HepG2 (cell line): ENCODE data around the gene CHI3L1. TPM values are rescaled to one million over a fixed set of nuclear protein-coding genes. Genes with fewer than 3 reads are reported as not detected.

Experiments
- ATAC-seq: fragments of 200-7000 bp; cut with Tn5 transposase; 3 replicates; pipeline ENCODE4 v1.9.1; 2020; ENCODE audit warnings: mild to moderate bottlenecking, moderate library complexity
- BruUV-seq: library from RNA; stranded (reverse); fragments of 400-500 nt; replicated peaks from 2 replicates; lab custom pipeline; 2021; lab: Mats Ljungman, UMichigan
- CTCF ChIA-PET: fragments of 300-600 bp; formaldehyde crosslinking; extraction: SDS; loops from one replicate; lab custom pipeline; 2021; ENCODE audit warnings: low total read pairs, inconsistent platforms, low intra/inter-chr PET ratio; lab: Yijun Ruan, JAX
- POLR2A ChIA-PET: fragments of 350-600 bp; sonication (Branson Sonifier 250); formaldehyde crosslinking; loops from one replicate; lab custom pipeline; 2020; ENCODE audit warnings: antibody characterized with exemption, inconsistent platforms; lab: Yijun Ruan, JAX
- DNase-seq: peaks from one replicate; pipeline ENCODE4 v3.0.0-alpha.2; 2015; ENCODE audit warnings: low spot score
- FAIRE-seq: peaks from 3 replicates; lab custom pipeline; 2011; peaks lifted over from hg19 to GRCh38; lab: Jason Lieb, UNC
- H2AFZ ChIP-seq: one replicate; pipeline ENCODE4 v1.6.1; 2011; ENCODE audit warnings: low read length, inconsistent platforms
- H3K27ac ChIP-seq: fragments of 300-600 bp; 3 replicates; pipeline ENCODE4 v1.8.0; 2011; ENCODE audit warnings: mixed run types, mild to moderate bottlenecking, mixed read lengths, low read length, inconsistent platforms; ENCODE audit not compliant: insufficient read depth; ENCODE audit errors: extremely low read length
- H3K27me3 ChIP-seq, 2 experiments: fragments of 200-600 bp in 1 of 2; 2 replicates in 1 of 2; 3 replicates in 1 of 2; pipeline versions ENCODE4 v1.6.0 to v1.8.0; 2011; ENCODE audit warnings: low read length in 2 of 2, mild to moderate bottlenecking in 2 of 2, moderate library complexity in 2 of 2, inconsistent platforms in 1 of 2; ENCODE audit not compliant: insufficient read depth in 2 of 2, control insufficient read depth in 1 of 2
- H3K36me3 ChIP-seq, 2 experiments: fragments of 200-600 bp in 1 of 2; replicated peaks in 1 of 2; 2 replicates in 1 of 2; 3 replicates in 1 of 2; pipeline versions ENCODE4 v1.5.1 to v1.8.0; 2011; ENCODE audit warnings: low read length in 2 of 2, inconsistent platforms in 1 of 2; ENCODE audit not compliant: insufficient read depth in 2 of 2, control insufficient read depth in 1 of 2
- H3K4me1 ChIP-seq: 2 replicates; pipeline ENCODE4 v1.5.1; 2012; ENCODE audit warnings: low read length, inconsistent platforms; ENCODE audit not compliant: insufficient read depth
- H3K4me2 ChIP-seq: 2 replicates; pipeline ENCODE4 v1.6.0; 2011; ENCODE audit warnings: low read depth, low read length, inconsistent platforms
- H3K4me3 ChIP-seq, 3 experiments: fragments of 200-600 bp in 1 of 3; sonication (generic), shearing (Covaris generic) in 1 of 3; replicated peaks in 1 of 3; 2 replicates each; pipeline ENCODE4 v1.5.1; 2011 to 2016; ENCODE audit warnings: low read length in 3 of 3, inconsistent platforms in 2 of 3, low read depth in 2 of 3, mild to moderate bottlenecking in 2 of 3, control low read depth in 1 of 3, mixed read lengths in 1 of 3; ENCODE audit not compliant: insufficient read depth in 1 of 3
- H3K79me2 ChIP-seq: one replicate; pipeline ENCODE4 v1.6.1; 2011; ENCODE audit warnings: low read length, inconsistent platforms; ENCODE audit not compliant: insufficient read depth
- H3K9ac ChIP-seq: 2 replicates; pipeline ENCODE4 v1.6.0; 2011; ENCODE audit warnings: mild to moderate bottlenecking, low read depth, low read length, inconsistent platforms; ENCODE audit not compliant: insufficient read depth
- H3K9me3 ChIP-seq: 2 replicates; pipeline ENCODE4 v1.5.1; 2012; ENCODE audit warnings: mild to moderate bottlenecking, low read length
- H4K20me1 ChIP-seq: 2 replicates; pipeline ENCODE4 v1.6.0; 2011; ENCODE audit warnings: inconsistent platforms, mild to moderate bottlenecking, low read length, moderate library complexity; ENCODE audit not compliant: insufficient read depth
- CREM ChIP-seq, 2 experiments: sonication (generic) in 1 of 2; formaldehyde crosslinking in 1 of 2; IDR thresholded peaks; 2 replicates each; pipeline versions ENCODE4 v1.4.0 to v1.6.1; 2016 to 2020; ENCODE audit warnings: antibody characterized with exemption in 1 of 2, mild to moderate bottlenecking in 1 of 2, missing genetic modification reagents in 1 of 2
- HMGXB4 ChIP-seq, 2 experiments: sonication (generic) in 1 of 2; formaldehyde crosslinking in 1 of 2; IDR thresholded peaks; 2 replicates each; pipeline versions ENCODE4 v1.4.0 to v1.6.1; 2018 to 2020; ENCODE audit warnings: missing genetic modification reagents in 2 of 2, borderline replicate concordance in 1 of 2, low read depth in 1 of 2, mild to moderate bottlenecking in 1 of 2, missing biosample characterization in 1 of 2
- MATR3 ChIP-seq: sonication (generic); formaldehyde crosslinking; IDR thresholded peaks from 2 replicates; pipeline ENCODE4 v1.4.0; 2020; ENCODE audit warnings: missing genetic modification reagents
- RFXAP ChIP-seq: sonication (generic); formaldehyde crosslinking; IDR thresholded peaks from 2 replicates; pipeline ENCODE4 v1.4.0; 2020; ENCODE audit warnings: missing genetic modification reagents, borderline replicate concordance
- U2AF2 ChIP-seq: fragments of 200-400 bp; formaldehyde crosslinking; IDR thresholded peaks from 2 replicates; pipeline ENCODE4 v1.6.1; 2017; ENCODE audit warnings: low read depth, mild to moderate bottlenecking, low read length
- ZFYVE20 ChIP-seq: sonication (generic); formaldehyde crosslinking; IDR thresholded peaks from 2 replicates; pipeline ENCODE4 v1.8.0; 2023; ENCODE audit warnings: low read depth, mild to moderate bottlenecking, moderate library complexity, missing genetic modification reagents, borderline replicate concordance
- ZNF644 ChIP-seq: IDR thresholded peaks from 2 replicates; pipeline ENCODE4 v1.6.1; 2016; ENCODE audit warnings: low read depth
- ZNF816 ChIP-seq: sonication (generic); formaldehyde crosslinking; IDR thresholded peaks from 2 replicates; pipeline ENCODE4 v1.8.0; 2022; ENCODE audit warnings: missing genetic modification reagents, mild to moderate bottlenecking, borderline replicate concordance
- ZSCAN30 ChIP-seq: sonication (generic); formaldehyde crosslinking; IDR thresholded peaks from 2 replicates; pipeline ENCODE4 v1.5.0; 2020; ENCODE audit warnings: mild to moderate bottlenecking, missing genetic modification reagents
- WGBS: methylation state at CpG from one replicate; pipeline ENCODE4 v1.1.6; 2017; ENCODE audit warnings: low lambda C conversion rate; 5-methylcytosine and 5-hydroxymethylcytosine counted together
- in situ Hi-C: cut with HindIII; loops from 2 replicates; pipeline ENCODE4 v1.10.0; 2017; ENCODE audit warnings: low pct_unique_long_range_greater_than_20kb; ENCODE audit not compliant: extremely low pct_ligation_motif_present
- intact Hi-C: fragments of 100-400 bp; cut with micrococcal nuclease; formaldehyde crosslinking; loops from one replicate; pipeline ENCODE4 v1.10.0; 2022; ENCODE audit not compliant: unreplicated experiment
- polyA plus RNA-seq, 8 experiments: library from polyadenylated mRNA; depleted of rRNA in 3 of 8; stranded (reverse) in 7 of 8; unstranded in 1 of 8; fragments of >200 nt; fragmentation: Illumina TruSeq in 4 of 8; extraction: Trizol in 4 of 8; gene quantifications; 2 replicates each; pipeline versions ENCODE4 v1.2.1 to v1.2.3, GENCODE V29; 2011 to 2016; ENCODE audit warnings: low read depth in 4 of 8, missing spikeins in 1 of 8, mixed read lengths in 1 of 8; ENCODE audit not compliant: insufficient read depth in 1 of 8
- total RNA-seq, 5 experiments: library from RNA; depleted of rRNA; stranded (reverse); fragments of >200 nt; fragmentation: Illumina TruSeq; extraction: Trizol; gene quantifications; 2 replicates each; pipeline ENCODE4 v1.2.3, GENCODE V29; 2016; ENCODE audit warnings: low read depth in 1 of 5
- TF ChIP-seq, protein P1 (sequence below): sonication (generic); formaldehyde crosslinking; conservative IDR thresholded peaks from 2 replicates; pipeline ENCODE4 v1.4.0; 2020; ENCODE audit warnings: missing genetic modification reagents

The CHI3L1 gene
- total and polyA plus RNA-seq, 2 of the 13 experiments (the other 11 are each of a cell fraction or from before 2014, with no cell fraction given): 0.09 to 0.13 TPM

DNA sequence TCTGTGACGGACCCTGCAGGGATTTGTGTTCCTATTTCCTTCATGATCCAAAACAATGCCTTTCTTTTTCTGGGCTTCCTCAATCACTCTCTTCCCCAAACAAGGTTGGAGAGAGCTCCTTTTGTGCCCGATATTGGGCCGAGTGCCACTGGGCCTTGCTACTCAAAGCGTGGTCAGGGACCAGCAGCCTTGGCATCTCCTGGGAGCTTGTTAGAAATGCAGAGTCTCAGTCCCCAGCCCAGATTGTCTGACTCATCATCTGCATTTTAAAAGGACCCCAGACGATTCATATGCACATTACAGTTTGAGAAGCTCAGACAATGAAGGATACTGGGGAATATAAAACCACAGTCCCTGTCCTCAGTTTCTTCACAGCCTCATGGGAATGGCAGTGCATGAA is 39.1 kb downstream of the CHI3L1 start:
- ChIA-PET POLR2A (no interaction called here), CTCF (no interaction called here)
- no TSS peak for BruUV-seq
- DNase-seq (no peak), ATAC-seq (no peak), FAIRE-seq (no peak)
- Histone ChIP-seq H3K27me3 (peaks cover 2 to 13% of the 10 kb centered on the region in 2 experiments; a peak in 4 of 5 replicates), H3K79me2 (no peaks in the 10 kb centered on the region), H3K36me3 (no peaks in the 10 kb centered on the region), H4K20me1 (no peaks in the 10 kb centered on the region), H3K9ac (no peak overlapping the region), H3K4me2 (no peak overlapping the region), H3K4me3 (no peak overlapping the region), H3K27ac (no peak overlapping the region), H3K9me3 (no peaks in the 10 kb centered on the region), H3K4me1 (0 out of 2 replicates have a peak, but pooled peaks cover 6% of the 10 kb centered on the region), H2AFZ (no peak overlapping the region)
- no peak for TF ChIP-seq ZFYVE20
- no peak for TF ChIP-seq HMGXB4 (CRISPR knock-in tag; IDR thresholded peaks at IDR 0.05; ENCODE audit: borderline replicate concordance in 1 of 2, low read depth in 1 of 2)
- TF ChIP-seq ZNF644 (CRISPR knock-in tag): no peak
- TF ChIP-seq ZSCAN30 (CRISPR knock-in tag): no peak
- no peak for TF ChIP-seq U2AF2
- TF ChIP-seq ZNF816 (CRISPR knock-in tag): no peak
- no peak for TF ChIP-seq RFXAP (CRISPR knock-in tag)
- TF ChIP-seq, protein P1, sequence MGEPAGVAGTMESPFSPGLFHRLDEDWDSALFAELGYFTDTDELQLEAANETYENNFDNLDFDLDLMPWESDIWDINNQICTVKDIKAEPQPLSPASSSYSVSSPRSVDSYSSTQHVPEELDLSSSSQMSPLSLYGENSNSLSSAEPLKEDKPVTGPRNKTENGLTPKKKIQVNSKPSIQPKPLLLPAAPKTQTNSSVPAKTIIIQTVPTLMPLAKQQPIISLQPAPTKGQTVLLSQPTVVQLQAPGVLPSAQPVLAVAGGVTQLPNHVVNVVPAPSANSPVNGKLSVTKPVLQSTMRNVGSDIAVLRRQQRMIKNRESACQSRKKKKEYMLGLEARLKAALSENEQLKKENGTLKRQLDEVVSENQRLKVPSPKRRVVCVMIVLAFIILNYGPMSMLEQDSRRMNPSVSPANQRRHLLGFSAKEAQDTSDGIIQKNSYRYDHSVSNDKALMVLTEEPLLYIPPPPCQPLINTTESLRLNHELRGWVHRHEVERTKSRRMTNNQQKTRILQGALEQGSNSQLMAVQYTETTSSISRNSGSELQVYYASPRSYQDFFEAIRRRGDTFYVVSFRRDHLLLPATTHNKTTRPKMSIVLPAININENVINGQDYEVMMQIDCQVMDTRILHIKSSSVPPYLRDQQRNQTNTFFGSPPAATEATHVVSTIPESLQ (CRISPR knock-in tag): no peak
- TF ChIP-seq CREM (IDR thresholded peaks at IDR 0.05): no peak
- TF ChIP-seq CREM (CRISPR knock-in tag; IDR thresholded peaks at IDR 0.05): no peak
- no peak for TF ChIP-seq MATR3 (CRISPR knock-in tag)
- in situ Hi-C loops: no loop called here
- WGBS: 64% methylated on average over 5 of the region's 5 CpGs
- intact Hi-C loops: no loop called here
